ENCODE results near the gene KANSL3. TPM values are rescaled to one million over a fixed set of nuclear protein-coding genes. Genes with fewer than 3 reads are reported as not detected.
"Not testable (repeated sequence)": the region's sequence is repeated elsewhere in the genome, so short reads cannot be mapped to it uniquely, and the experiment has no call there.

Gene KANSL3
- total and polyA plus RNA-seq, 7 donors = 25.9 to 101 (median 50.3) TPM

GRCh38 chr2:96679848-96680247, 41.7 kb upstream of the KANSL3 start:
- TF ChIP-seq CTCF (IDR thresholded peaks at IDR 0.05) = no peak
- Histone ChIP-seq H3K4me3 (no peak overlapping the region), H3K27me3 (ENCODE audit: insufficient read depth in 3 of 3, low read length in 2 of 3) (no peaks in the 10 kb centered on the region), H3K36me3 (ENCODE audit: insufficient read depth in 1 of 2, low read depth in 1 of 2) (no peaks in the 10 kb centered on the region), H3K27ac (no peak overlapping the region), H3K4me1 (no peaks in the 10 kb centered on the region), H3K9me3 (no peaks in the 10 kb centered on the region)
- DNase-seq = no peak
- ATAC-seq = no peak
- intact Hi-C loops (cut with DNase I) = no loop called here
- WGBS, 3 donors = 32 to 38% (median 32%) methylated on average over 9 of the region's 9 CpGs

- DNase-seq (no peak), ATAC-seq (no peak)
- no peak for TF ChIP-seq CTCF (IDR thresholded peaks at IDR 0.05)
- 81 to 86% (median 84%) methylated on average over 15 of the region's 15 CpGs for whole genome bisulfite sequencing, 3 donors
- no peak overlapping the region for H3K4me3 ChIP-seq
- no peaks in the 10 kb centered on the region for H3K9me3 ChIP-seq
- H3K4me1 ChIP-seq = peaks cover 14% of the 10 kb centered on the region
- no peaks in the 10 kb centered on the region for H3K27me3 ChIP-seq (ENCODE audit: insufficient read depth in 3 of 3, low read length in 2 of 3)
- intact Hi-C loops (cut with DNase I) = loop anchor here in 1 of 2 donors (5.0 kb wide), 1 partner anchor 68 kb away; no protein-coding TSS in a partner anchor
- no peak overlapping the region for H3K27ac ChIP-seq
- H3K36me3 ChIP-seq (ENCODE audit: insufficient read depth in 1 of 2, low read depth in 1 of 2) = no peaks in the 10 kb centered on the region
Measured at GRCh38 chr2:96669539-96670215, 31.6 kb upstream of the KANSL3 start.

- intact Hi-C loops (cut with DNase I) = loop anchor here in 1 of 2 donors (5.0 kb wide), 1 partner anchor 69 kb away; no protein-coding TSS in a partner anchor
- no peak overlapping the region for H3K27ac ChIP-seq
- ATAC-seq = no peak
- H3K4me3 ChIP-seq = no peak overlapping the region
- no peaks in the 10 kb centered on the region for H3K36me3 ChIP-seq (ENCODE audit: insufficient read depth in 1 of 2, low read depth in 1 of 2)
- WGBS, 3 donors = 76 to 83% (median 80%) methylated on average over 11 of the region's 11 CpGs
- no peak for TF ChIP-seq CTCF (IDR thresholded peaks at IDR 0.05)
- H3K27me3 ChIP-seq (ENCODE audit: insufficient read depth in 3 of 3, low read length in 2 of 3) = no peaks in the 10 kb centered on the region
- no peaks in the 10 kb centered on the region for H3K9me3 ChIP-seq
- H3K4me1 ChIP-seq = peaks cover 18% of the 10 kb centered on the region
- no peak for DNase-seq
Measured at GRCh38 chr2:96668771-96669170, 30.7 kb upstream of the KANSL3 start.

- not testable (repeated sequence) for ATAC-seq; DNase-seq; H3K36me3 ChIP-seq (ENCODE audit: insufficient read depth in 1 of 2, low read depth in 1 of 2); H3K4me3 ChIP-seq; H3K27me3 ChIP-seq (ENCODE audit: insufficient read depth in 3 of 3, low read length in 2 of 3); H3K9me3 ChIP-seq
- peaks cover 18% of the 10 kb centered on the region for H3K4me1 ChIP-seq
- WGBS, 3 donors = 91 to 98% (median 92%) methylated on average over 3 of the region's 3 CpGs
- intact Hi-C loops (cut with DNase I) = loop anchor here in 1 of 2 donors (1.0 to 5.0 kb wide), 2 partner anchors 27 to 72 kb away; partner anchors contain the start of gene KANSL3
- H3K27ac ChIP-seq = peak overlapping the region; percentile 86
Measured at GRCh38 chr2:96665717-96666116, 27.6 kb upstream of the KANSL3 start.

GRCh38 chr2:96665083-96665569, 27.0 kb upstream of the KANSL3 start:
- 41 to 83% (median 52%) methylated on average over 3 of the region's 3 CpGs for WGBS, 3 donors
- DNase-seq (peak in 1 of 2 donors; percentile 64), ATAC-seq (peak; percentile 94 to 96 (median 94))
- Histone ChIP-seq H3K27me3 (ENCODE audit: insufficient read depth in 3 of 3, low read length in 2 of 3) (no peaks in the 10 kb centered on the region), H3K4me3 (no peak overlapping the region), H3K4me1 (peaks cover 18% of the 10 kb centered on the region), H3K9me3 (no peaks in the 10 kb centered on the region), H3K36me3 (ENCODE audit: insufficient read depth in 1 of 2, low read depth in 1 of 2) (no peaks in the 10 kb centered on the region), H3K27ac (peak overlapping the region; percentile 86)
- intact Hi-C loops (cut with DNase I) = loop anchor here in 1 of 2 donors (1.0 to 5.0 kb wide), 2 partner anchors 27 to 72 kb away; partner anchors contain the start of gene KANSL3
- no peak for TF ChIP-seq CTCF (IDR thresholded peaks at IDR 0.05)
